Activated CD8-positive, alpha-beta memory T cell treated with anti-CD3 and anti-CD28 coated beads for 24 hours (primary cell): ENCODE data around the gene GPR65.
"Not testable (repeated sequence)": the region's sequence is repeated elsewhere in the genome, so short reads cannot be mapped to it uniquely, and the experiment has no call there.

Source experiments
- DNase-seq: peaks from one replicate; pipeline ENCODE4 v3.0.0-alpha.2; 2020

Gene GPR65

DNA sequence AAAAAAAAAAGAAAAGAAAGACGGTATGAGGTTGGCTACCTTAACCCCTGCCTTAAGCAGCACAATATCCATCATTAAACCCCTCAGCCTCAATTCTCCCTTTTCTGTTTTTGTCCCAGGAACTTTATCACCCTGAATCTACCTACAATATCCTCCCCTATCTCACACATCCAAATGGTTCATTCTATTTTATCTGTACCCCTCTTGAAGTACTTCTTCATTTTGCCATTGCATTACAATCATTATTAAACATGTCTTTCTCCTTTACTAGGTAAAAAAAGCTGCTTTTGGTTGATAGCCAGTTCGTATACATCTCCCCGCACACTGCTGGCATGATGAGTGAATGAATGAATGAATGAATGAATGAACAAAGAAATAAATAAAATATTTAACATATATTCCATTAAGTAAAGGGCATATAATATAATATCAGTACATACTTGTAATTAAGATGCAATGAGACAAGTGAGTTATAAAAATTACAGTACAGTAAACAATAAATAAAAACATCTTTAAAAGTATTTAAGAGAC is 364 bp upstream of the GPR65 start:
- no peak for DNase-seq

DNA sequence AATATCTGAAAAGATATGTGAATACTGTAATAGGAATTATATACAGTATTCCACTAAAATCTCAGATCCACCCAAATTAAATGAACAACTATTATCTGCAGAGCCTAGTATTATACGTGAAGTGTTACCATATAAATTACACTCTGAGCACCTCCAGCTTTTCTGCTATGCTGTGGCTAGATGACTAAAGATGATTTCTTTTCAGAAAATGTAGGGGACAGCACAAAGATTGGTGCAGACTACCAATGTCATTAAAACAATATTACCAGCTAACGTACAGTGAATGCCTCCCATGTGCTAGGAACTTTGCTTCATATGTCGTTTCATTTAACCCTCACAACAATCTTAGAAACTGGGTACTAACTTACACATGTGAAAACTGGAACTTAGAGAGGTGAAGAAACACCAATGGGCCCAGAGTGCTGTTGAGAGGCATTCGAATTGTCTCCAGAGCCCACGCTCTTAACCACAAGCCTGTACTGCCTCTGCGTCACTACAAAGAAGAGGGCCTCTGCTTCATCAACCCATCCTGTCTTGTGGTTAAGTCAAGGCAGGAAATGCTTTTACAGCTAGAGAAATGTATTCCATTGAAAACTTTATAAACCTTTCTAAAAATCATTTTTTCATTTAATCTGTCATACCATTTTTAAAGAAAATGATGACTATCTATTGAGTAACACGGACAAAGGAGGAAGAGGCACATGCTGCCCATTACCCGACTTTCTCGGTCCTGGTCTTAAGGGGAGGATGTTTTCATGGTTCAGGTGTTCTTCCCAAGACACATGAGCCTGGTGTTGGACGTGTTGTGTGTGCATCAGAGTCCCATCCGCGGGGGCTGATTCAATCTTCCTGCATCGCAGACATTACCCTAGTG is 1.3 kb downstream of the GPR65 start:
- no peak for DNase-seq

DNA sequence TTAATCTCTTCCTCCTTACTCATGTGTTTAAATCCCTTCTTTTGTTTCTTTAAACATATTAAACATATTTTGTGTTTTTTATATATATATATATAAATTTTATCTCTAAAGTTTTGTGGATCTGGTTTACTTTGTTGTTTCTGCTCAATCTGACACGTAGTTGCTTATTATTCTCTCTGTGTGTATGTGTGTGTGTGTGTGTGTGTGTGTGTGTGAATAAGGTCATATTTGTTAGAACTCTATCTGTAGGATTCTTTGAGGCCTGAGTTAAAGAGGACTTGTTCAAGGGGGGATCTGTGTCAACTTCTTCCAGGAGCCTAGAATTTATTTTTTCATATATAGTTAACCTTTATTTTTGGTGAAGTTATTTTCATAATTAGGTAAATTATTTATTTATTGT is 2.7 kb downstream of the GPR65 start:
- no peak for DNase-seq

DNA sequence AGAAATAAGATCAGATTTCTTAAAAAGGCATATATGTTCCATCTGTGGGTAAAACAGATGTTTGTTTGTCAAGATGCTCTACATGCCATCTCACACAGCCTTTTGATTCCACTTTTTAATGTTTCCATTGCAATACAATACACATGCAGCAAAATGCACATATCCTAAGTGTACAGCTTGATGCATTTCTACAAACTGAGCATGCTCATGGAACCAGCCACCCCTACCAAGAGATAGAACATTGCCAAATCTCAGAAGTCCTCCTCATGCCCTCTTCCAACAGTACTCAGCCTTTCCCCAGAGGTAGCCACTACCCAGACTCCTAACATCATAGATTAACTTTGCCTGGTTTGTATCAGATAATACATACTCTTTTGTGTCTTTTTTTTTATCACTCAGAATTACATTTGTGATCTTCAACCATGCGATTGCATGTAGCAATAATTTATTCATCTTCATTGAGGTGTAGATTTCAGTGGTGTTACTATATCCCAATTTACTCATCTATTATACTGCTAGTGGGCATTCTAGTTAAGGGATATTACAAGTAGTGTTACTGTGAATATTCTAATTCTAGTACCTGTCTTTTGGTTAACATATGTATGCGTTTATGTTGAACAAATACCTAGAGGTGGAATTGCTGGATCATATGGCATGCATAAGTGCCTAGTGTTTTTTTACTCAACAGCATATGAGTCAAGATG is 3.3 kb downstream of the GPR65 start:
- DNase-seq = no peak

DNA sequence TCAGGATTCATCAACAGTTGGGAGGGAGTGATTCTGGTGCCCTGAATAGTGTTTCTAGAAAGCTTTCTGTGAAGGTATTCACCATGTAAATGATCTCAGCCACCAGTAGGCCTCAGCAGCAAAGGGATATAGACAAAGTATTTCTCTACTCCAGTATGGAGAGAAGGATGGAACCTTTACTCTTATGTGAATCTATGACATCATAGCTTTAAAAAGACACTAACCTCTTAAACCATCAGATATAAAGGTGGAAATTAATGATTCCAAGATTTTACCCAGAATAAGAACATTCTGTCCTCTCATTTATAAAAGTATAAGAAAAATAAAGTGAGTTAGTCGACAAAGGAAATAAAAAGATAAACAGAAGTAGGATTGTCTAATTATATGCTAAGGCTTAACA is 4.6 kb downstream of the GPR65 start:
- no peak for DNase-seq

DNA sequence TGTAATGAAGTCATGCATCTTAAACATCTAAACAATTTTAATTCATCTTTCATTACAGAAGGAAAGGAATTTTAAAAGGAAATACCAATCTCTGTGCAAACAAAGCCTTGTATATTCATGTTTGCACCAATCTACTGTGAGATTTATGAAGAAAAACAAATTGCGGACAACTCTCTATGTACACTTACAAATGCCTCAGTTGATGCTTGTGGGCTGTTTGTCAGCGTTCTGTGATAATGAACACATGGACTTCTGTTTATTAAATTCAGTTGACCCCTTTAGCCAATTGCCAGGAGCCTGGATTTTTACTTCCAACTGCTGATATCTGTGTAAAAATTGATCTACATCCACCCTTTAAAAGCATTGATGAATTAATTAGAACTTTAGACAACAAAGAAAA is 5.4 kb downstream of the GPR65 start:
- no peak for DNase-seq

DNA sequence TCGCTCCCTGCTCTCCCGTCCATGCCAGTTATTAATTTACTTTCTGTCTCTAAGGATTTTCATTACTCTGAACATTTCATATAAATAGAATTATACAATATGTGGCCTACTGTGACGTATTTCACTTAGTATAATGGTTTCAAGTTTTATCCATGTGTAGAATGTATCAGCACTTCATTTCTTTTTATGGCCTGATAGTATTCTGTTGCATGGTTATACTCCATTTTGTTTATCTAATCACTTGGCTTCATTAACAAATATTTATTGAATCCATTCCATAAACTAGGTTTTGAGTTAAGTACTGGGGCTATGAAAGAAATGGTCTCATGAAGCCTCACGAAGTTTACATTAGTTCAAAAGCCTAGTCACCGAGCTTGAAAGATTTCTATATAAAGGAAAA is 7.6 kb downstream of the GPR65 start:
- no peak for DNase-seq

DNA sequence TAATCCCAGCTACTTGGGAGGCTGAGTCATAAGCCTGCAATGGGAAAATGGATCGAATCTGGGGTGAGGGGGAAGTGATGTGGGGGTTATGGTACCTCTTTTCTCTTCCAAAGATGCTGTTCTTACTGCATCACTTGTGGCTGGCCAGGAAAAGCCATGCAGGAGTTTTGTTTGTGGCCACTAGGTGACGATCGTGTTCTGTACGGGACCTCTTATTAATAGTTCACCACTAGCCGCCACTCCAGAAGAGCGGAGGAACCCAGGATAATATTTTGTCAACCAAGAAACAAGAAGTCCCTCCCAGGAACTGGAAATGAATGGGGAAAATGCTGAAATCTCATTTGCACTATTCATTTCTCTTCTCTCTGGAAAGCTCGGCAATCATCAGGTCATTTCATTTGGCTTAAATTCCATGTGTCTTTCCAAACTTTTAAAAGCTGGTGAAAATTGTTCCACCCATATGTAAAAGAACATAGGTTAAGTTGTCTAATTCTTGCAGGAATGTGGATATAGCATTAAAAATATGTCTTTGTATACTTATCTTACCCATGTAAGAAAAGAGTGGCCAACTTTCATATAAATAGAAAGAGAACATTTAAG is 8.9 kb downstream of the GPR65 start:
- no peak for DNase-seq

DNA sequence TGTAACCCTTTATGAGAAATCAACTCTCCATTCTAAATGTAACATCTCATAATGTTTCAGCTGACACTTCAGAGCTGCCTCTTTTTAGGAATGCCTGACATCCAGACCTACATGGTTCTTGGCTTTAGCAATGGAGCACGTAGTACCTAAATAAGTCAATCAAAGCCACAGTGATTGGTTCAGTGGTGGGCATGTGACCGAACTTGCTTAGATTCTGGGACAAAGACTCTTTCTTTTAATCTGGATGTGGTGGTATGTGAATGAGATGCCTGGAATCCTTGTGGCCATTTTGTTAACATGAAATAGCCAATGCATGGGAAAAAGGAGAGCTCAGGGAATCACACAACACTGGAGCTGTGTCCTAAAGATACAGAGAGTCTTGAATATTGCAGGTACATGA is 11.8 kb downstream of the GPR65 start:
- DNase-seq = no peak

DNA sequence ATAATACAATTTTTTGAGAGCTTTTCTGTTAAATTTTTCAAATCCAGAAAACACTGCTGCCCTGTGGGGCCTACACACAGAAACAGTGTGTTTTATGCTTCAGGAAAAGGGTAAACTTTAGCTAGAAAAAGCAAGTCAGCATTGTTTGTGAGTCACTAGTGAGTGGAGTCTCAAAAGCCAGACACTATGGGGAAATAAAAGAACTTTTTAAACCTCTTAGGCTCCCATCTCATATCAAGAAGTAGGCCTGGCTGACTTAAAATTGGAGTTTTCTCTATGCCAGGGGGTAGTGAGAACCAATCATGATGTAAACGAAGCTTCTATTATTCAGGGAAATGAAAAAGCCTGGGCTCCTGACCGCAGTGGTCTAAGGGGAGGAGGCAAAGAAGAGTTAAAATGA is 12.6 kb downstream of the GPR65 start:
- no peak for DNase-seq

DNA sequence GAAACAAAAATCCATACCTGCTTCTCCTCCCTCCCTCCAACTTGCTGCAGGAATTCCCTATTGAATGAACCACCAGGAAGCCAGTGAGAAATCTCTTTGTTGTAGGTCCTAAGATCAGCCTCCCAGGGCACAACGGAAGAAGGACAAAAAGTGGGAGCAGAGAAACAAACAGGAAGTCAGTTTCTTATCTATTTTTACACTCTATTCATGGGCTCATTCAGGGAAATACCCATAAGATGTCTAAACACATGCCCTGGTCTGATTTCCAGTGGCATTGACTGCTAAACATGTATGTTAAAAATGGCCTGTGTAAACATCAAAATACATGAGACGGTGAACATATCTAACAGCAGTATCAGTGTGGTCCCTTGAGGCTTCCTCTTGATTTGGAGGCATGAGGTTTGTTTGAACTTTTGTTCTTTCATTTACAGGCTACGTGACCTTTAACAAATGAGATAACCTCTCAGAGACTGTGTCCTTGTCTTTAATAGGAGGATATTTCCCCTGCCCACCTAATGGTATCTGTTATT is 18.8 kb downstream of the GPR65 start:
- no peak for DNase-seq

DNA sequence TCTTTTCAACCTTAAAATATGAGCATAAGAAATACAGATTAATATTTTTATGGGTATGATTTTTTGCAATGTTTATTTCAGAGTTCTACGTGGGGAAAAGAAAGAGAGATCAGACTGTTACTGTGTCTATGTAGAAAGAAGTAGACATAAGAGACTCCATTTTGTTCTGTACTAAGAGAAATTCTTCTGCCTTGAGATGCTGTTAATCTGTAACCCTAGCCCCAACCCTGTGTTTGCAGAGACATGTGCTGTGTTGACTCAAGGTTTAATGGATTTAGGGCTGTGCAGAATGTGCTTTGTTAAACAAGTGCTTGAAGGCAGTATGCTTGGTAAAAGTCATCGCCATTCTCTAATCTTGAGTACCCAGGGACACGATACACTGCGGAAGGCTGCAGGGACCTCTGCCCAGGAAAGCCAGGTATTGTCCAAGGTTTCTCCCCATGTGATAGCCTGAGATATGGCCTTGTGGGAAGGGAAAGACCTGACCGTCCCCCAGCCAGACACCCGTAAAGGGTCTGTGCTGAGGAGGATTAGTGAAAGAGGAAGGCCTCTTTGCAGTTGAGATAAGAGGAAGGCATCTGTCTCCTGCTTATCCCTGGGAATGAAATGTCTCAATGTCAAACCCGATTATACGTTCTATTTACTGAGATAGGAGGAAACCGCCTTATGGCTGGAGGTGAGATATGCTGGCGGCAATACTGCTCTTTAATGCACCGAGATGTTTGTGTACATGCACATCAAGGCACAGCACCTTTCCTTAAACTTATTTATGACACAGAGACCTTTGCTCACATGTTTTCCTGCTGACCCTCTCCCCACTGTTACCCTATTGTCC is 19.5 kb downstream of the GPR65 start:
- not testable (repeated sequence) for DNase-seq

DNA sequence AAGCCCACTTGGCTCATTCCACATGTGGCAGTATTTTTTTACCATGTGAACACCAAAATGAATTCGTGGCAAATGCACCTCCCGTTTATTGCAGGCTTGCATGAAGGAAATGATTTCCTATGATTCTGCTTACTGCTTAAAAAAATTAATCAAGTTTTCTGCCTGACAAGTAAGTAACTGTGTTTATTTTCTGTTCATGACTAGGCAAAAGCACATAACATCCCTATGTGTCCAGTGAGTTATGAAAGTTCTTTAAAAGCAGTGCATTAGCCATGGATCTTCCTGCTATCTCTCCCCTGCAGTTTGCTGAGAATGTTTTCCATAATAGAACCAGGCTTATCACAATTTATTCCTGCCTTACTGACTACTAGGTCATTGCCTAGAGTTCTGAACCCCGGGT is 20.4 kb downstream of the GPR65 start:
- DNase-seq = no peak

DNA sequence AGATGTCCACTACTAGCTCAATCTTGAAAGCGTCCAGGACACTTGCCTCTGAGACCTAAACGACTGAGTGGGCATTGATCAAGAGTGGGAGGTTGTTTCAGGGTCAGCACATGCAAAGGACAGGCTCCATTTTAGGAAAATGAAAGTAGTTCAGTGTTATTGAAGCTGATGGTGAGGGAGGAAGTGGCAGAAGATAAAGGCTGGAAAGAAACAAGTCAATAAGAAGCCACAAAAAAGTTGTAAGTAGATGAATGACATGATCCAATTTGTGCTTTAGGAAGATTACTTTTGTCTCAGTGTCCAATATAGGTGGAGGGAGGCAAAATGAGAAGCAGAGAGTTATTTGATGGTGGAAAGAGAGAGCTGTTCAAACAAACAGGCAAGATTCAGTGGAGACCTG is 22.0 kb downstream of the GPR65 start:
- DNase-seq = no peak

DNA sequence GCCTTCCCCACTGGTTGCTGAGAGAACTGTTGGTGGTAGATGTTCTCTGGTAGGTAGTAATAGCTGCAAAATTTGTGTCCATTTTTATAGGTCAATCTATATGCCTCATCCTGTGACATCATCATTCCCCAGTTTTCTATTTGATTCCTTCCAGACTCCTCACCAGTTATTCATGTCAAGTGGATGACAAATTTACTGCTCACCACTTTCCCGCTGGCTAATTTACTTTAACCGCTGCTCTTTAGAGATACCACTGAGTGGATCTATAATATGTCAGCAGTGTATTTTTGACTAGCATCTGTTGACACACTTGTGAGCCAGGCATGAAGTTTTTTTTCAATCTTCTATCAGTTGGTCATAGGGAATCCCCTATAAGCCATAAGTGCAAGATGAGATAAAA is 24.6 kb downstream of the GPR65 start:
- no peak for DNase-seq

DNA sequence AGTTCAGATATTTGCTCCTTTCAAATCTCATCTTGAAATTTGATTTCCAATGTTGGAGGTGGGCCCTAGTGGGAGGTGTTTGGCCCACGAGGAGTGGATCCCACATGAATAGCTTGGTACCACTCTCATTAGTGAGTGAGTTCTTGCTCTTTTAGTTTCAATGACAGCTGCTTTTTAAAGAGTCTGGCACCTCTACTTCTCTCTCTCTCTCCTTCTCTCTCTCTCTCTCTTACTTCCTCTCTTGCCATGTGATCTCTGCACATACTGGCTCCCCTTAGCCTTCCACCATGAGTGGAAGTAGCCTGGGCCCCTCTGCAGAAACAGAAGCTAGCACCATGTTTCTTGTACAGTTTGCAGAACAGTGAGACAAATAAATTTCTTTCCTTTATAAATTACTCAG is 25.1 kb downstream of the GPR65 start:
- no peak for DNase-seq

DNA sequence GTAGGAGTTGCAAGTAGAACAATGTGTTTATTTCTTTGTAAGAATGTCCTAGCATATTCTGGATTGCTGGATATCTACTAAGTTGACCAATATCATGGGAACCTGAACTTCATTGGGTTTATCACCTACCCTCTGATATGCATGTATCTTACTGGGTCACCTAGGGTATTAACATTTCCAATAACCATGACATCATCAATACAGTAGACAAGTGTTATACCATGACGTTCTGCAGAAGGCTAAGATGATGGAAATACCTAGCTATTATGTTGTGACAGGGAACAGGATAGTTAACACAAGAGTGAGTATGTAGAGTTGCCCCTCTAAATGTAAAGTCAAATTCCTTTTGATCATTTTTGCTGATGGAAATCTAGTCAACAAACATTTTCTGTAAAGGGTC is 26.0 kb downstream of the GPR65 start:
- DNase-seq = no peak

DNA sequence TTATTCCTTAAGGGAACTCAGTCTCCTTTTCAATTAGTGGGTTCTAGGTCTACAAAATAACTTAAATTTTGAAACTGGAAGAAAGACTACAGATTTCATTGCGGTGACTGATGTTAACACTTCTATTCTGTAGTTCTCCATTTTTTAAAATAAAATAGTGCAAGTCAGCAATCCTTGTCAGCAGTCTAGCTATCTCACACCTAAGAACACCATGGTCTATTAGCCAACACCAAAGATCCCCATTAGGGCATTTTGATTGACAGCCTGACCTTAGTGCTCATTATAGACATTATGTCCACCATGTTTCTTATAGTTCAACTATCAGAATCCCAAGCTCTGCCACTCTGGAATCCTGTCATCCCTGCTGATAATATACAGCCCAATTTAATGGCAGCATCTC is 27.4 kb downstream of the GPR65 start:
- no peak for DNase-seq

DNA sequence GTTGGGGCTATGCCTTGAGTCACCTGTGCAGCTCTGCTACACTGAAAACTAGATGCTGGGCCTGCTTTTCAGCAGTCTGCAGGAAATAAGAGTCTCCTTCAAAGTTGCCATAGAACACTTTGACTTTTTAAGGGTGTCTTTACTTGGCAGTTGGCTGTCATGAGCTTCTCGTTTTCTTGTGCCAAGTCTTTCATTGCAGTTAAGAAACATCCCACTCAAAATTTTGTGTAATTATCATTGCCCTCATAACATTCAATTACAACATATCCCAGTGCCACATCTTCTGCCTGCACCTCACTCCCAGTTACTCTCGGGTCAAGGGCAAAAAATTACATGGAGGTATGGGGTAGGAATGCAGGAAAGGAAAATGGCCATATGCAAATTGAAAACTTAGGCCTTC is 29.1 kb downstream of the GPR65 start:
- DNase-seq = no peak

DNA sequence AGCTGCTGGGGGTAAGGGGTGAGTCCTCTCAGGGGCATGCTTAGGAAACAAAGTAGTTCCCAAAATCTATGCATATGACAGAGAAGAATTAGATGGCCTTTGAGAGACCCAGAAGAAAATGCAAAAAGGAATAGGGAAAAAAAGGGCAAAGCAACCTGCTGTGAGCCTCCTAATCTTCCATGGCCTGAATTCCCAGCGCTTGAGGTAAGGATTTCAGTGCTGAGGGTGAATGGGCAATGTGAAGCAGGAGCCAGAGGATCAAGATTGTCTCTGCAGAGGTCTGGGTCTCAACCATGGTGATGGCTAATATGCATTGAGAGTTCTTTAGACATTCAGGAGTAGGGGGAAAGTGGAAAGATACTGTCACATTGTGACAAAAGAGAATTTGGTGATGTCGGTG is 31.5 kb downstream of the GPR65 start:
- DNase-seq = no peak

DNA sequence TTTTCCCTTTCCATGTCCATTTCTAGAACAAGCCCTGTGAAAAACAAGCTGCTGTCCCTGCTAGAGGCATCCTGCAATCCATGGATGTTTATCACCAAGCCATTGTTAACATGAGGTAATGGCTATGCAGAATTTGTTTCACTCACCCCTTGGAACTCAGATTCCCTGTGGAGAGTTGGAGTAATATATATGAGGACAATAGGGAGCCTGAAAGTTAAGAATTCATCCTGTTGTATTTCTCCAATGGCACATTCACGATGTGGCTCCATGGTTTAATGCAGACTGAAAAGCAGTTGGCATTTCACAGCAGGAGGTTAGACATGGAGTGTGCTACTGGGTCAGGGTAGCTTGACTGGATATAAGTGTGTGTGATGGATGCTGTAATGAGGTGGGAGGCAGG is 32.4 kb downstream of the GPR65 start:
- no peak for DNase-seq

DNA sequence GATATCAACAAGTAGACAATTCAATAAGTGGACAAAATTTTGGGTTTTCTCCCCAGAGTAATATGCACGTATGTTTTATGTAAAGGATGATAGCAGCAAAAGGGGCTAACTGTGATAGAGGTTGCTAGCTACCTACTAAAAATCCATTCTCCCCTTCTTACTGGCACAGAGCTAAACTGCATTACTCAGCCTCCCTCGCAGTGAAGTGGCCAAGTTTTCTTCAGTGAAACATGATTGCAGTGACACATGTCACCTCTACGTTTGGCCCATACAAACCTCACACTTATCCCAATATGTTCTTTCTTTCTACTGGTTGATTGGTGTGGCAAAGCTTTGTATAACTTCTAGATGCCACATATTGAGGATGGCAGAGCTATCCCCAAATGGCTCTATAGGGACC is 34.3 kb downstream of the GPR65 start:
- no peak for DNase-seq

DNA sequence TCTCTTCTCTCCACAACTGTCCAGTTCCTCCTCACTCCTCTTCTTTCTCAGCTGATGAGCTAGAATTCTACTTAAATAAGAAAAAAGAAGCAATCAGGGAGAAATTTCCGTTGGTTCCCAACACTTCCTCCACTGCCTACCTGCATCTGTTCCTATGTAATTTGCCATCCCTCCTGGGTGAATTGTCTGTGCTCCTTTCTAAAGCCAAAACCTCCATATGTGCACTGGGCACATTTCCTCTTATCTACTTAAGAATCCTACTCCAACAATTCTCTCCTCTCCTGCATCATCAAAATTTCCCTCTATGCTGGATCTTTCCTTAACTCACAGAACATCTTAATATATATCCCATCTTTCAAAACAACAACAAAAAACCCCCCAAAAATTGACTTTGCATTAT is 35.2 kb downstream of the GPR65 start:
- no peak for DNase-seq
